Natural killer cell treated with Interleukin-12 subunit alpha and Interleukin-12 subunit beta and Interleukin-15 and Interleukin-18, amount 100 ng/mL, for 72 hours (primary cell): ENCODE results near the gene NANOG. TPM values are rescaled to one million over a fixed set of nuclear protein-coding genes. Genes with fewer than 3 reads are reported as not detected.
A peak's percentile ranks its signal among the peaks of the same experiment; 100 is the strongest.
"Not testable (repeated sequence)": the region's sequence is repeated elsewhere in the genome, so short reads cannot be mapped to it uniquely, and the experiment has no call there.

Experiments used
- ATAC-seq, 2 donors: fragments of 150-1000 bp; cut with Tn5 transposase in 1 of 2; sonication (Bioruptor Pico), chemical (Tn5 transposase) in 1 of 2; 2 replicates each; pipeline ENCODE4 v1.10.0; 2021
- DNase-seq: peaks from one replicate; pipeline ENCODE4 v3.0.0; 2022; ENCODE audit warnings: low spot score
- H3K27ac Mint-ChIP-seq, 2 donors: 1 replicate in 1 of 2; 2 replicates in 1 of 2; pipeline ENCODE4 v1.8.0; 2022; ENCODE audit warnings: mixed read lengths in 2 of 2, mild to moderate bottlenecking in 1 of 2, moderate library complexity in 1 of 2
- H3K27me3 Mint-ChIP-seq, 2 donors: 1 replicate in 1 of 2; 2 replicates in 1 of 2; pipeline ENCODE4 v1.8.0; 2022; ENCODE audit warnings: mixed read lengths in 2 of 2
- H3K36me3 Mint-ChIP-seq: one replicate; pipeline ENCODE4 v1.8.0; 2022; ENCODE audit warnings: mixed read lengths
- H3K4me1 Mint-ChIP-seq, 2 donors: 1 replicate in 1 of 2; 2 replicates in 1 of 2; pipeline ENCODE4 v1.8.0; 2022; ENCODE audit warnings: low read depth in 2 of 2, mixed read lengths in 2 of 2, mild to moderate bottlenecking in 1 of 2
- H3K4me3 Mint-ChIP-seq: one replicate; pipeline ENCODE4 v1.8.0; 2022; ENCODE audit warnings: mixed read lengths
- H3K9me3 Mint-ChIP-seq: 2 replicates; pipeline ENCODE4 v1.8.0; 2022; ENCODE audit warnings: mixed read lengths
- total RNA-seq, 2 donors: library from RNA; stranded (reverse); gene quantifications; one replicate each; pipeline ENCODE4 v1.2.3, GENCODE V29; 2022

Gene NANOG
- total RNA-seq, result not detected

- ATAC-seq, DNase-seq, H3K27ac Mint-ChIP-seq, H3K36me3 Mint-ChIP-seq, H3K9me3 Mint-ChIP-seq, H3K4me3 Mint-ChIP-seq, H3K27me3 Mint-ChIP-seq, H3K4me1 Mint-ChIP-seq: not testable (repeated sequence)
These were observed at the start of gene NANOG for GRCh38 chr12:7788884-7789528. Gene NANOG, plus strand, starts transcription at chr12:7789402. Its CDS starts 213 bp downstream, at chr12:7789615.

GRCh38 chr12:7747246-7747645 lies 42.0 kb upstream of the NANOG start, which contains the start of gene CLEC4C:
Gene CLEC4C, minus strand, starts transcription at chr12:7747375. Its CDS starts 27 bp downstream, at chr12:7747348.
- Mint-ChIP-seq H3K9me3 (no peaks in the 10 kb centered on the region), H3K4me1 (peaks cover 0 to under 1% of the 10 kb centered on the region in 2 donors), H3K36me3 (no peaks in the 10 kb centered on the region)

GRCh38 chr12:7748852-7749251 lies 40.4 kb upstream of the NANOG start:
- Mint-ChIP-seq H3K9me3 (no peaks in the 10 kb centered on the region), H3K36me3 (no peaks in the 10 kb centered on the region), H3K27me3 (no peaks in the 10 kb centered on the region), H3K4me1 (peaks cover 5 to 6% of the 10 kb centered on the region in 2 donors), H3K27ac (no peak overlapping the region), H3K4me3 (no peak overlapping the region)
- DNase-seq (no peak), ATAC-seq (peak in 1 of 2 donors; percentile 50)

More at GRCh38 chr12:7747246-7747645, 42.0 kb upstream of the NANOG start, which contains the start of gene CLEC4C:
- Mint-ChIP-seq H3K4me3 (no peak within 1 kb of the TSS), H3K27ac (no peak within 1 kb of the TSS), H3K27me3 (no peaks in the 10 kb centered on the region)
- no peak for ATAC-seq
- DNase-seq, result no peak

- no peak overlapping the region for H3K4me3 Mint-ChIP-seq
- no peaks in the 10 kb centered on the region for H3K36me3 Mint-ChIP-seq
- peaks cover 6 to 9% of the 10 kb centered on the region in 2 donors for H3K4me1 Mint-ChIP-seq
- DNase-seq, result no peak
- no peak overlapping the region for H3K27ac Mint-ChIP-seq
- ATAC-seq, result no peak
- no peaks in the 10 kb centered on the region for H3K9me3 Mint-ChIP-seq
- H3K27me3 Mint-ChIP-seq, result no peaks in the 10 kb centered on the region
These were observed 39.8 kb upstream of the NANOG start for GRCh38 chr12:7749442-7749841.

GRCh38 chr12:7750350-7750749 lies 38.9 kb upstream of the NANOG start:
- no peak overlapping the region for H3K4me3 Mint-ChIP-seq
- no peaks in the 10 kb centered on the region for H3K9me3 Mint-ChIP-seq
- DNase-seq, result no peak
- H3K36me3 Mint-ChIP-seq, result no peaks in the 10 kb centered on the region
- no peaks in the 10 kb centered on the region for H3K27me3 Mint-ChIP-seq
- H3K4me1 Mint-ChIP-seq, result peaks cover 6 to 9% of the 10 kb centered on the region in 2 donors
- H3K27ac Mint-ChIP-seq, result no peak overlapping the region
- ATAC-seq, result no peak

GRCh38 chr12:7751394-7751793 lies 37.8 kb upstream of the NANOG start:
- no peak for DNase-seq

GRCh38 chr12:7751941-7752922 lies 37.0 kb upstream of the NANOG start:
- H3K9me3 Mint-ChIP-seq, result not testable (repeated sequence)
- peaks cover 6 to 14% of the 10 kb centered on the region in 2 donors for H3K4me1 Mint-ChIP-seq
- H3K27ac Mint-ChIP-seq, result peak overlapping the region in 1 of 2 donors; percentile 30

More at GRCh38 chr12:7751394-7751793, 37.8 kb upstream of the NANOG start:
- Mint-ChIP-seq H3K27me3 (no peaks in the 10 kb centered on the region), H3K9me3 (no peaks in the 10 kb centered on the region), H3K4me3 (peak overlapping the region; percentile 6), H3K36me3 (no peaks in the 10 kb centered on the region), H3K27ac (no peak overlapping the region), H3K4me1 (peaks cover 6 to 14% of the 10 kb centered on the region in 2 donors)
- peak; percentile 44 to 49 for ATAC-seq

GRCh38 chr12:7755668-7756067 lies 33.5 kb upstream of the NANOG start:
- DNase-seq, H3K36me3 Mint-ChIP-seq, H3K4me3 Mint-ChIP-seq, H3K9me3 Mint-ChIP-seq, H3K27me3 Mint-ChIP-seq: not testable (repeated sequence)
- peaks cover 6 to 14% of the 10 kb centered on the region in 2 donors for H3K4me1 Mint-ChIP-seq
- peak in 1 of 2 donors; percentile 73 for ATAC-seq
- peak overlapping the region in 1 of 2 donors; percentile 66 for H3K27ac Mint-ChIP-seq

More at GRCh38 chr12:7751941-7752922, 37.0 kb upstream of the NANOG start:
- not testable (repeated sequence) for H3K4me3 Mint-ChIP-seq, H3K27me3 Mint-ChIP-seq, H3K36me3 Mint-ChIP-seq, DNase-seq
- peak in 1 of 2 donors; percentile 66 for ATAC-seq

- H3K27me3 Mint-ChIP-seq, result peaks cover 0 to 3% of the 10 kb centered on the region in 2 donors
- no peak for ATAC-seq
- H3K36me3 Mint-ChIP-seq, result no peaks in the 10 kb centered on the region
- no peak overlapping the region for H3K4me3 Mint-ChIP-seq
- no peaks in the 10 kb centered on the region for H3K9me3 Mint-ChIP-seq
- no peak overlapping the region for H3K27ac Mint-ChIP-seq
- DNase-seq, result no peak
- H3K4me1 Mint-ChIP-seq, result peaks cover 6 to 14% of the 10 kb centered on the region in 2 donors
These were observed 32.2 kb upstream of the NANOG start for GRCh38 chr12:7756993-7757392.

- H3K27me3 Mint-ChIP-seq, result peaks cover 0 to 3% of the 10 kb centered on the region in 2 donors
- no peaks in the 10 kb centered on the region for H3K9me3 Mint-ChIP-seq
- no peak for ATAC-seq
- DNase-seq, result no peak
- no peak overlapping the region for H3K4me3 Mint-ChIP-seq
- H3K4me1 Mint-ChIP-seq, result peaks cover 0 to 10% of the 10 kb centered on the region in 2 donors
- H3K27ac Mint-ChIP-seq, result no peak overlapping the region
- no peaks in the 10 kb centered on the region for H3K36me3 Mint-ChIP-seq
These were observed 30.4 kb upstream of the NANOG start for GRCh38 chr12:7758766-7759140.

- H3K27me3 Mint-ChIP-seq, result peaks cover 0 to 7% of the 10 kb centered on the region in 2 donors
- H3K27ac Mint-ChIP-seq, result no peak overlapping the region
These were observed 19.2 kb upstream of the NANOG start for GRCh38 chr12:7769999-7770398.

GRCh38 chr12:7781274-7781673 lies 7.9 kb upstream of the NANOG start:
- Mint-ChIP-seq H3K9me3 (no peaks in the 10 kb centered on the region), H3K27ac (no peak overlapping the region), H3K27me3 (peaks cover 0 to 5% of the 10 kb centered on the region in 2 donors), H3K36me3 (no peaks in the 10 kb centered on the region), H3K4me1 (no peaks in the 10 kb centered on the region), H3K4me3 (no peak overlapping the region)
- no peak for DNase-seq
- no peak for ATAC-seq

More at GRCh38 chr12:7769999-7770398, 19.2 kb upstream of the NANOG start:
- DNase-seq, result no peak
- Mint-ChIP-seq H3K4me3 (no peak overlapping the region), H3K36me3 (no peaks in the 10 kb centered on the region), H3K4me1 (no peaks in the 10 kb centered on the region), H3K9me3 (no peaks in the 10 kb centered on the region)
- no peak for ATAC-seq

- Mint-ChIP-seq H3K4me1 (no peaks in the 10 kb centered on the region), H3K9me3 (no peaks in the 10 kb centered on the region), H3K27ac (no peak overlapping the region), H3K36me3 (no peaks in the 10 kb centered on the region), H3K4me3 (no peak overlapping the region), H3K27me3 (peaks cover 5% of the 10 kb centered on the region in 2 donors)
- DNase-seq (no peak), ATAC-seq (no peak)
These were observed 7.1 kb upstream of the NANOG start for GRCh38 chr12:7782055-7782454.

GRCh38 chr12:7783433-7783832 lies 5.8 kb upstream of the NANOG start:
- not testable (repeated sequence) for H3K36me3 Mint-ChIP-seq, ATAC-seq, H3K27ac Mint-ChIP-seq, H3K27me3 Mint-ChIP-seq, H3K4me1 Mint-ChIP-seq, H3K9me3 Mint-ChIP-seq, H3K4me3 Mint-ChIP-seq, DNase-seq
